ENCODE data around the gene PGR.

The PGR gene

GRCh38 chr11:101008961-101009689 is 120.5 kb downstream of the PGR start:
- DNase-seq, result no peak

DNA sequence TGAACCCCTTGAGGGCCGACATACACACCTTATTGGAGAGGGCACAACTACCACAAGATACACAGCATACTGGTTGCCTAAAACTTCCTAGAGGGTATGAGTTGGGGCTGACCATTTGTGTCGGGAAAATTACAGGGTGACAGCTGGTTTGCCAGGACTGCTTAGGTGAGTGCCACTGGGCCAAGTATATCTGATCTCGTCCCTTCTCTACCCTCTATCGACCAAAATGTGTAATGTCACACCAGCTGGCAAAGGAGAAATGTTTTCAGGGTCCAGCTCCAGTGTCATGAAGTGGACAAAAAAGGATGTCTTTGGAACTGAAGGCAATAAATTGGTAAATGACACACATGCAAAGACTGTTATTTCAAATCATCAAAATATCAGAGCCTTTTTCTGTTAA is 126.1 kb downstream of the PGR start:
- no peak for DNase-seq

DNA sequence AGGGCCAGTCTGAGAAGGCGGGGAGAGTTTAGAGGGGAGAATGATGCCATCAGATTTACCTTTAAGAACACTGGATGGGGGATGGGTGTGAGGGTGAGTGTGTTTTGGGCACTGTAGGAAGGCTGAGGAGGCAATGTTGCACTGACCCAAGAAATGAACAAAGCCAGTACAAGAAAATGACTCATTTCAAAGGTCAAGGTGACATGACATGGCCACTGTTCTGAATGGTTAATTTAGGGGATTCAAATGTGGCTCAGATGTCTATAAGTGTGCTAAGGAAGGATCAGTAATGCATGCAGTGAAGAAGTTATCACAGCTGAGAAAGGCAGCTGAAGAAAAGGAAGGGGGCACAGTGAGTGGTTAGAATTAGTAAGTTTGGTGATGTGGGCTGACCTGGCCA is 129.9 kb downstream of the PGR start:
- no peak for DNase-seq

- DNase-seq, result no peak
Measured at GRCh38 chr11:100994966-100995365, 134.6 kb downstream of the PGR start.

- no peak for DNase-seq
Measured at GRCh38 chr11:100991541-100991940, 138.1 kb downstream of the PGR start.

DNA sequence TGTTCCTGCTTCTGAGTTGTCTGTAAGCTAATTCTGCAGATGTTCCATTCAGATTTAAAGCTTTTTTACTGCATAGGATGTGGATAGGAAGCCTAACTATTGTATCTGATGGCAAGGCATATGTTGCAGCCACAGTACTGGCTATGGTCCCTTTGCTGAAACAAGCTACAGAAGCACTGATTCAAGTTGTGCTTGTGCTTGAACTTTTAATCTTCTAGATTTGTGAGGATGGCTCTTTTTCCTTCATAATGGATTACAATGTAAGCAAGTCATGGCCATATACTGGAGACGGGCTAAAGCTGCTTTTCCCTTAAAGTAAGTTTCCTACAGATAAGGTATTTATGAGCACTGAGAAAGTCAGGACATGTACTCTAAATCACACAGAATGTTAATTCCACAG is 138.7 kb downstream of the PGR start:
- no peak for DNase-seq

- DNase-seq, result no peak
Measured at GRCh38 chr11:100984668-100985067, 144.9 kb downstream of the PGR start.

- no peak for DNase-seq
Measured at GRCh38 chr11:100981196-100981824, 148.3 kb downstream of the PGR start.

- no peak for DNase-seq
Measured at GRCh38 chr11:100980156-100980555, 149.5 kb downstream of the PGR start.
